NCI-H2107 (cell line): ENCODE results near the gene VWF.

ENCODE experiments used
- DNase-seq: peaks from one replicate; lab custom pipeline; 2025; lab: John Stamatoyannopoulos, UW

VWF gene

GRCh38 chr12:6076776-6077691 is 47.4 kb downstream of the VWF start:
- DNase-seq, result no peak

GRCh38 chr12:6076346-6076745 is 48.1 kb downstream of the VWF start:
- no peak for DNase-seq

GRCh38 chr12:6074979-6075585 is 49.4 kb downstream of the VWF start:
- DNase-seq, result no peak

GRCh38 chr12:6074427-6074826 is 50.0 kb downstream of the VWF start:
- no peak for DNase-seq

GRCh38 chr12:6073426-6073825 is 51.0 kb downstream of the VWF start:
- no peak for DNase-seq

- DNase-seq, result no peak
Measured at GRCh38 chr12:6072302-6072752, 52.1 kb downstream of the VWF start.

- DNase-seq, result no peak
Measured at GRCh38 chr12:6071589-6071988, 52.9 kb downstream of the VWF start.

- DNase-seq, result peak; percentile 89
Measured at GRCh38 chr12:6070472-6071257, 53.8 kb downstream of the VWF start.

GRCh38 chr12:6069437-6070093 is 54.9 kb downstream of the VWF start:
- DNase-seq, result no peak

- no peak for DNase-seq
Measured at GRCh38 chr12:6068227-6068626, 56.2 kb downstream of the VWF start.

GRCh38 chr12:6067152-6067916 is 57.1 kb downstream of the VWF start:
- no peak for DNase-seq

GRCh38 chr12:6066651-6067050 is 57.8 kb downstream of the VWF start:
- DNase-seq, result no peak

GRCh38 chr12:6065863-6066199 is 58.6 kb downstream of the VWF start:
- no peak for DNase-seq

GRCh38 chr12:6065131-6065862 is 59.2 kb downstream of the VWF start:
- no peak for DNase-seq

- DNase-seq, result peak; percentile 33
Measured at GRCh38 chr12:6062757-6063735, 61.4 kb downstream of the VWF start.

GRCh38 chr12:6062395-6062756 is 62.1 kb downstream of the VWF start:
- DNase-seq, result no peak

- DNase-seq, result no peak
Measured at GRCh38 chr12:6061660-6062059, 62.8 kb downstream of the VWF start.

GRCh38 chr12:6059860-6060565 is 64.5 kb downstream of the VWF start:
- no peak for DNase-seq

GRCh38 chr12:6059221-6059620 is 65.2 kb downstream of the VWF start:
- no peak for DNase-seq
